H54 (cell line): ENCODE results near the gene MLLT10.

ENCODE experiments used
- DNase-seq: peaks from one replicate; pipeline ENCODE4 v3.0.0; 2011; ENCODE audit warnings: low spot score, mixed read lengths; ENCODE audit not compliant: insufficient read length
- FAIRE-seq: peaks from 3 replicates; lab custom pipeline; 2011; peaks lifted over from hg19 to GRCh38; lab: Jason Lieb, UNC
- POLR2A ChIP-seq: IDR thresholded peaks from 2 replicates; pipeline ENCODE4 v1.6.1; 2011; ENCODE audit warnings: low read depth, mild to moderate bottlenecking, low read length

MLLT10 gene

GRCh38 chr10:21791276-21791675 is 257.2 kb downstream of the MLLT10 start:
- DNase-seq = no peak
- FAIRE-seq = no peak
- TF ChIP-seq POLR2A = no peak
